ENCODE data around the gene FHL2.

DNA sequence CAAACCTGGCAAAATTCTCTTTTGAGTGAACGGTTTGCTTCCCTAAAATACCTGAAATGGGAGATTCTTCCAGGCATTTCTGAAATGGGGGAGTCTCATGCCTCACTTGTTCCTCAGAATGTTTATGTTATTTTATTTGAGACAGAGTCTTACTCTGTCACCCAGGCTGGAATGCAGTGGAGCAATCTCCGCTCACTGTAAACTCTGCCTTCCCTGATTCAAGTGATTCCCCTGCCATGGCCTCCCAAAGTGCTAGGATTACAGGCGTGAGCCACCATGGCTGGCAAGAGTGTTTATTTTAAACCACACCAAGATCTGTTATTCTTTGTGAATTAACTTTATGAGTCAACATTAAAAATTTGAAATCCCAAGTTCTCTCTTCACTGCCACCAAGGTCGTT, 6.4 kb upstream of the FHL2 start:
- TF ChIP-seq, protein P1, sequence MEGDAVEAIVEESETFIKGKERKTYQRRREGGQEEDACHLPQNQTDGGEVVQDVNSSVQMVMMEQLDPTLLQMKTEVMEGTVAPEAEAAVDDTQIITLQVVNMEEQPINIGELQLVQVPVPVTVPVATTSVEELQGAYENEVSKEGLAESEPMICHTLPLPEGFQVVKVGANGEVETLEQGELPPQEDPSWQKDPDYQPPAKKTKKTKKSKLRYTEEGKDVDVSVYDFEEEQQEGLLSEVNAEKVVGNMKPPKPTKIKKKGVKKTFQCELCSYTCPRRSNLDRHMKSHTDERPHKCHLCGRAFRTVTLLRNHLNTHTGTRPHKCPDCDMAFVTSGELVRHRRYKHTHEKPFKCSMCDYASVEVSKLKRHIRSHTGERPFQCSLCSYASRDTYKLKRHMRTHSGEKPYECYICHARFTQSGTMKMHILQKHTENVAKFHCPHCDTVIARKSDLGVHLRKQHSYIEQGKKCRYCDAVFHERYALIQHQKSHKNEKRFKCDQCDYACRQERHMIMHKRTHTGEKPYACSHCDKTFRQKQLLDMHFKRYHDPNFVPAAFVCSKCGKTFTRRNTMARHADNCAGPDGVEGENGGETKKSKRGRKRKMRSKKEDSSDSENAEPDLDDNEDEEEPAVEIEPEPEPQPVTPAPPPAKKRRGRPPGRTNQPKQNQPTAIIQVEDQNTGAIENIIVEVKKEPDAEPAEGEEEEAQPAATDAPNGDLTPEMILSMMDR (IDR thresholded peaks at IDR 0.05), result no peak
- TF ChIP-seq EZH2 (IDR thresholded peaks at IDR 0.05; ENCODE audit: borderline replicate concordance, insufficient read depth, low read depth, low read length, poor library complexity, severe bottlenecking), result no peak

Measured in B cell (primary cell).